PC-3 (cell line): ENCODE measurements around the gene HSH2D. TPM values are rescaled to one million over a fixed set of nuclear protein-coding genes. Genes with fewer than 3 reads are reported as not detected.
A peak's percentile ranks its signal among the peaks of the same experiment; 100 is the strongest.

ENCODE experiments used
- ATAC-seq: fragments of 200-7000 bp; cut with Tn5 transposase; 2 replicates; pipeline ENCODE4 v1.9.1; 2020; ENCODE audit warnings: mild to moderate bottlenecking, moderate library complexity
- BruUV-seq: library from RNA; stranded (reverse); fragments of 400-500 nt; replicated peaks from 2 replicates; lab custom pipeline; 2021; lab: Mats Ljungman, UMichigan
- CTCF ChIA-PET: fragments of 300-600 bp; sonication (Branson Sonifier 250); formaldehyde crosslinking; loops from one replicate; lab custom pipeline; 2022; ENCODE audit warnings: antibody characterized with exemption; lab: Charles Lee
- POLR2A ChIA-PET: fragments of 300-600 bp; sonication (Branson Sonifier 250); formaldehyde crosslinking; loops from one replicate; lab custom pipeline; 2022; ENCODE audit warnings: antibody characterized with exemption; ENCODE audit not compliant: unreplicated experiment; lab: Charles Lee
- DNase-seq: peaks from one replicate; pipeline ENCODE4 v3.0.0-alpha.2; 2015
- H2AFZ ChIP-seq: fragments of 300-600 bp; sonication (generic); 2 replicates; pipeline ENCODE4 v1.6.0; 2016; ENCODE audit warnings: antibody characterized with exemption, low read length
- H3F3A ChIP-seq: fragments of 300-600 bp; sonication (generic); one replicate; pipeline ENCODE4 v1.6.0; 2017; ENCODE audit warnings: antibody characterized with exemption, low read length, control low read depth, mild to moderate bottlenecking; ENCODE audit not compliant: unreplicated experiment
- H3K27ac ChIP-seq: fragments of 300-600 bp; sonication (generic); 2 replicates; pipeline ENCODE4 v1.5.1; 2016; ENCODE audit warnings: mild to moderate bottlenecking, low read length
- H3K27me3 ChIP-seq: fragments of 300-600 bp; sonication (generic); 2 replicates; pipeline ENCODE4 v1.6.1; 2016; ENCODE audit warnings: low read length, mixed read lengths
- H3K36me3 ChIP-seq: fragments of 300-600 bp; sonication (generic); 2 replicates; pipeline ENCODE4 v1.6.1; 2016; ENCODE audit warnings: low read depth, mixed run types, low read length, mixed read lengths
- H3K4me1 ChIP-seq: fragments of 300-600 bp; sonication (generic); 2 replicates; pipeline ENCODE4 v1.5.1; 2016; ENCODE audit warnings: low read length; ENCODE audit not compliant: insufficient read depth
- H3K4me2 ChIP-seq: fragments of 300-600 bp; sonication (generic); 2 replicates; pipeline ENCODE4 v1.6.0; 2016; ENCODE audit warnings: low read length
- H3K4me3 ChIP-seq: fragments of 300-600 bp; sonication (generic); 2 replicates; pipeline ENCODE4 v1.5.1; 2016; ENCODE audit warnings: mild to moderate bottlenecking, low read length, mixed read lengths
- H3K79me2 ChIP-seq: fragments of 300-600 bp; sonication (generic); 2 replicates; pipeline ENCODE4 v1.6.1; 2017; ENCODE audit warnings: low read length, mixed read lengths
- H3K9ac ChIP-seq: fragments of 300-600 bp; sonication (generic); 2 replicates; pipeline ENCODE4 v1.6.0; 2016; ENCODE audit warnings: mild to moderate bottlenecking, low read length
- H3K9me2 ChIP-seq: fragments of 300-600 bp; sonication (generic); replicated peaks from 2 replicates; pipeline ENCODE4 v1.6.1; 2016; ENCODE audit warnings: mixed run types, low read length, mixed read lengths
- H3K9me3 ChIP-seq: fragments of 300-600 bp; sonication (generic); 2 replicates; pipeline ENCODE4 v1.6.1; 2016; ENCODE audit warnings: low read length, mixed read lengths
- H4K20me1 ChIP-seq: fragments of 300-600 bp; sonication (generic); 2 replicates; pipeline ENCODE4 v1.6.1; 2016; ENCODE audit warnings: low read length, mixed read lengths
- EZH2 ChIP-seq: fragments of 300-600 bp; sonication (generic); IDR thresholded peaks from one replicate; pipeline ENCODE4 v1.6.1; 2017; ENCODE audit warnings: antibody characterized with exemption, mild to moderate bottlenecking, low read length; ENCODE audit not compliant: unreplicated experiment
- EZH2phosphoT487 ChIP-seq: fragments of 300-600 bp; sonication (generic); IDR thresholded peaks from 2 replicates; pipeline ENCODE4 v1.6.1; 2018; ENCODE audit warnings: mild to moderate bottlenecking, antibody characterized with exemption, low read length, borderline replicate concordance
- intact Hi-C: fragments of 100-400 bp; cut with micrococcal nuclease; formaldehyde crosslinking; loops from 2 replicates; pipeline ENCODE4 v1.9.0; 2023
- total RNA-seq: library from RNA; depleted of rRNA; stranded (reverse); fragments of >200 nt; gene quantifications from 2 replicates; pipeline ENCODE4 v1.2.3, GENCODE V29; 2014
- TF ChIP-seq, protein P1 (sequence below): fragments of 300-600 bp; sonication (generic); conservative IDR thresholded peaks from 2 replicates; pipeline ENCODE4 v1.5.1; 2017; ENCODE audit warnings: antibody characterized with exemption, low read depth, mild to moderate bottlenecking, low read length

Gene HSH2D
- total RNA-seq, 1 experiment from 2014 or later, result 14.5 TPM

DNA sequence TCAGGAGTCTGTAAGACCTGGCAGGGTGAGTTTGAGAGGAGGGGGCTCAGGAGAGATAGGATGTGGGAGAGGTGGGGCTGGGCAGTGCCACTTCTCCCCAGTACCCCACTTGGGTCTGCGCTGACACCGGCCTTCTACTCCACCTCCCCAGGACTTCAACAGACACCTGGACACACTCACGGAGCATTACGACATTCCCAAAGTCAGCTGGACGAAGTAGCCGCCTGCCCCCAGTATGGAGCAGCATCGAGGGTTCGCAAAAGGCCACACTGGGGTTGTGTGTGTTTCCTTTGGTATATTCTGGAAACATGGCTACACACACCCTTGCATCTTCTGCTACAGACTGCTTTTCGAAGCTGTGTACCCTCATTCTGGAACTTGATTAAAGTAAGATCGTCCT is 47.3 kb downstream of the HSH2D start:
- no peaks in the 10 kb centered on the region for H3K9me3 ChIP-seq
- peaks cover 28% of the 10 kb centered on the region for H3K4me1 ChIP-seq
- ChIA-PET POLR2A (interaction anchor here (0.6 kb wide), 1 partner anchor 12 kb away, joined by 4 read pairs; no protein-coding TSS in a partner anchor), CTCF (interaction anchor here (0.6 kb wide), 1 partner anchor 10 kb away, joined by 3 read pairs; no protein-coding TSS in a partner anchor)
- H3K27me3 ChIP-seq, result no peaks in the 10 kb centered on the region
- BruUV-seq, result no TSS peak
- TF ChIP-seq, protein P1, sequence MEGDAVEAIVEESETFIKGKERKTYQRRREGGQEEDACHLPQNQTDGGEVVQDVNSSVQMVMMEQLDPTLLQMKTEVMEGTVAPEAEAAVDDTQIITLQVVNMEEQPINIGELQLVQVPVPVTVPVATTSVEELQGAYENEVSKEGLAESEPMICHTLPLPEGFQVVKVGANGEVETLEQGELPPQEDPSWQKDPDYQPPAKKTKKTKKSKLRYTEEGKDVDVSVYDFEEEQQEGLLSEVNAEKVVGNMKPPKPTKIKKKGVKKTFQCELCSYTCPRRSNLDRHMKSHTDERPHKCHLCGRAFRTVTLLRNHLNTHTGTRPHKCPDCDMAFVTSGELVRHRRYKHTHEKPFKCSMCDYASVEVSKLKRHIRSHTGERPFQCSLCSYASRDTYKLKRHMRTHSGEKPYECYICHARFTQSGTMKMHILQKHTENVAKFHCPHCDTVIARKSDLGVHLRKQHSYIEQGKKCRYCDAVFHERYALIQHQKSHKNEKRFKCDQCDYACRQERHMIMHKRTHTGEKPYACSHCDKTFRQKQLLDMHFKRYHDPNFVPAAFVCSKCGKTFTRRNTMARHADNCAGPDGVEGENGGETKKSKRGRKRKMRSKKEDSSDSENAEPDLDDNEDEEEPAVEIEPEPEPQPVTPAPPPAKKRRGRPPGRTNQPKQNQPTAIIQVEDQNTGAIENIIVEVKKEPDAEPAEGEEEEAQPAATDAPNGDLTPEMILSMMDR, result no peak
- no peak for TF ChIP-seq EZH2
- no peak for TF ChIP-seq EZH2phosphoT487
- ATAC-seq, result no peak
- peak overlapping the region; percentile 34 for H3K27ac ChIP-seq
- no peak overlapping the region for H3K9ac ChIP-seq
- intact Hi-C loops, result no loop called here
- H3K79me2 ChIP-seq, result peaks cover 25% of the 10 kb centered on the region
- peaks cover 37% of the 10 kb centered on the region for H3K36me3 ChIP-seq
- DNase-seq, result no peak
- H4K20me1 ChIP-seq, result no peaks in the 10 kb centered on the region
- H3K4me3 ChIP-seq, result no peak overlapping the region
- no peaks in the 10 kb centered on the region for H3K9me2 ChIP-seq
- H3F3A ChIP-seq, result no peaks in the 10 kb centered on the region
- H2AFZ ChIP-seq, result no peak overlapping the region
- H3K4me2 ChIP-seq, result no peak overlapping the region

GRCh38 chr19:16191216-16191908 is 47.9 kb downstream of the HSH2D start:
- peak; percentile 83 for ATAC-seq
- TF ChIP-seq EZH2phosphoT487 (no peak), EZH2 (no peak)
- TF ChIP-seq, protein P1, result peak; percentile 26; the same call in 1 of the 2 replicates
- CTCF ChIA-PET, result interaction anchor here (0.6 kb wide), 1 partner anchor 10 kb away, joined by 3 read pairs; no protein-coding TSS in a partner anchor
- H3K79me2 ChIP-seq, result peaks cover 18% of the 10 kb centered on the region
- no peak overlapping the region for H2AFZ ChIP-seq
- peak overlapping the region; percentile 34 for H3K27ac ChIP-seq
- no peaks in the 10 kb centered on the region for H3K9me3 ChIP-seq
- H3K4me2 ChIP-seq, result 0 out of 2 replicates have a peak overlapping the region, but pooled peaks have one; percentile 3
- H3K4me1 ChIP-seq, result peaks cover 33% of the 10 kb centered on the region
- intact Hi-C loops, result no loop called here
- H3K36me3 ChIP-seq, result peaks cover 37% of the 10 kb centered on the region
- POLR2A ChIA-PET, result no interaction called here
- DNase-seq, result peak; percentile 53
- no peaks in the 10 kb centered on the region for H4K20me1 ChIP-seq
- no peaks in the 10 kb centered on the region for H3K27me3 ChIP-seq
- BruUV-seq, result TSS peak; percentile 10
- H3K9me2 ChIP-seq, result no peaks in the 10 kb centered on the region
- no peaks in the 10 kb centered on the region for H3F3A ChIP-seq
- H3K4me3 ChIP-seq, result no peak overlapping the region
- H3K9ac ChIP-seq, result no peak overlapping the region

GRCh38 chr19:16193466-16193865 is 50.0 kb downstream of the HSH2D start:
- ChIA-PET POLR2A (no interaction called here), CTCF (no interaction called here)
- no peak overlapping the region for H3K4me3 ChIP-seq
- peaks cover 29% of the 10 kb centered on the region for H3K36me3 ChIP-seq
- H3K4me1 ChIP-seq, result peaks cover 40% of the 10 kb centered on the region
- H3K27ac ChIP-seq, result no peak overlapping the region
- ATAC-seq (no peak), DNase-seq (no peak)
- intact Hi-C loops, result no loop called here
- H3K79me2 ChIP-seq, result peaks cover 9% of the 10 kb centered on the region
- no peaks in the 10 kb centered on the region for H4K20me1 ChIP-seq
- H3K9ac ChIP-seq, result no peak overlapping the region
- H3K9me2 ChIP-seq, result no peaks in the 10 kb centered on the region
- no peaks in the 10 kb centered on the region for H3K9me3 ChIP-seq
- no peak for TF ChIP-seq EZH2phosphoT487
- TF ChIP-seq, protein P1, result no peak
- TF ChIP-seq EZH2, result no peak
- H3F3A ChIP-seq, result no peaks in the 10 kb centered on the region
- H3K4me2 ChIP-seq, result no peak overlapping the region
- no peaks in the 10 kb centered on the region for H3K27me3 ChIP-seq
- no peak overlapping the region for H2AFZ ChIP-seq
- BruUV-seq, result no TSS peak
